GM12878 (cell line): ENCODE measurements around the gene GCH1.

Source experiments
- EP300 ChIP-seq, 2 experiments: fragments of 150-350 bp in 1 of 2; IDR thresholded peaks; 2 replicates each; pipeline ENCODE4 v1.6.1; 2011 to 2012; ENCODE audit warnings: low read depth in 2 of 2, low read length in 2 of 2, borderline replicate concordance in 1 of 2, improper control_type of control experiment in 1 of 2, inconsistent platforms in 1 of 2; ENCODE audit not compliant: control insufficient read depth in 1 of 2
- MAX ChIP-seq: IDR thresholded peaks from 2 replicates; pipeline ENCODE4 v1.6.1; 2012; ENCODE audit warnings: low read depth, low read length, improper control_type of control experiment
- STAT1 ChIP-seq: fragments of 450-650 bp; conservative IDR thresholded peaks from 2 replicates; pipeline ENCODE4 v1.6.1; 2014; ENCODE audit warnings: antibody characterized with exemption, mild to moderate bottlenecking

GRCh38 chr14:54848910-54849309, 53.7 kb downstream of the GCH1 start:
- TF ChIP-seq MAX = no peak
- no peak for TF ChIP-seq STAT1
- no peak for TF ChIP-seq EP300 (IDR thresholded peaks at IDR 0.05; ENCODE audit: borderline replicate concordance in 1 of 2, control insufficient read depth in 1 of 2, low read depth in 2 of 2, low read length in 2 of 2)
